ENCODE measurements around the gene SRPK3. TPM values are rescaled to one million over a fixed set of nuclear protein-coding genes. Genes with fewer than 3 reads are reported as not detected.

Gene SRPK3
- total and polyA plus RNA-seq, 2 donors (not counting 1 experiment from before 2014, with no cell fraction given), result not detected

DNA sequence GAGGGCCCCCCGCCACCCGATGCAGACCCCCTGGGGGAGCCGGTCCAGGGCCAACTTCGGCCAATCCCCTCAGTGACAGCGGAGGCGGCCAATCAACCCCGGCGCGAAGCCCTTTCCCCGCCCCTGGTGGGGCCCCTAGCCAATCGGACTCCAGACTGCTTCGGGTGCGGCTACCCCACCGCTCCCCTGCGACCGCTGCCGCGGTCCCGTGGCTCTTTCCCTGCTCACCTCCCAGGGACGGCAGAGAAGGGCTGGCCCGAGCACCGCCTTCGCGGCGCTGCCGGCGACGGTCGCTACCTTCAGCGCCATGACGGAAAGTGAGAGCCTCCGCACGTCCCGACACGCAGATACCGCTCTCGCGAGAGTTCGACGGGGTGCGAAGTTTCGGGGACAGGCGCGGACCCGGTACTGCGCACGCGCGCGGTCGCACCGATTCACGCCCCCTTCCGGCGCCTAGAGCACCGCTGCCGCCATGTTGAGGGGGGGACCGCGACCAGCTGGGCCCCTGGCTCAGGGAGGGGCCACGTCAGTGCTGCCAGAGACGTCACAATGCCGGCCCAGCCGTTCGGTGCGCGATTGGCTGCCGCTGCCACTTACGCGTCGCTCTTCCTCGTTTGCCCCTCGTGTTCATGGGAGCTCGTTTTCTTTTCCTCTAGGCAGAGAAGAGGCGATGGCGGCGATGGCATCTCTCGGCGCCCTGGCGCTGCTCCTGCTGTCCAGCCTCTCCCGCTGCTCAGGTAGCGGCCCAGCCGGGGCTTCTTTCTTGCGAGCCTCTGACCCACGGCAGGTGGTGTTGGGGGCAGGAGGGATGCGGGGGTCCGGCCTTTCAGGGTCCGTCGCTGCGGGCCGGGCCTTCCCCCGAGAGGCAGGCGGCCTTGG lies 13.4 kb downstream of the SRPK3 start, which contains the start of the genes IDH3G and SSR4:
TSS of gene IDH3G (minus strand) at position 358 of the 879 bp plus-strand sequence. CDS start at position 309, 49 bp downstream.
TSS of gene SSR4 (plus strand) at position 651 of the 879 bp plus-strand sequence. CDS start at position 671, 20 bp downstream.
- peak within 1 kb of the TSS; percentile 93 for H3K4me3 Mint-ChIP-seq
- Histone ChIP-seq H4K20me1 (ENCODE audit: control insufficient read depth, insufficient read depth, low read length, poor library complexity, severe bottlenecking) (peaks cover 8% of the 10 kb centered on the region), H3K79me2 (ENCODE audit: control insufficient read depth, insufficient read depth, low read length) (peaks cover 61% of the 10 kb centered on the region), H3K27me3 (replicated peaks in 1 of 4; ENCODE audit: control extremely low read depth in 1 of 4, control insufficient read depth in 3 of 4, insufficient read depth in 4 of 4, low read length in 3 of 4) (no peaks in the 10 kb centered on the region), H3K27ac (ENCODE audit: low read length in 2 of 2) (peak within 1 kb of the TSS; percentile 87 to 90), H3K4me3 (ENCODE audit: control extremely low read depth in 1 of 5, extremely low read depth in 1 of 5, insufficient read depth in 1 of 5, low read depth in 2 of 5, low read length in 4 of 5) (peak within 1 kb of the TSS; percentile 43 to 80 (median 80)), H3K9me3 (ENCODE audit: control extremely low read depth in 1 of 3, control insufficient read depth in 2 of 3, insufficient read depth in 1 of 3, low read length in 2 of 3) (no peaks in the 10 kb centered on the region), H2AFZ (ENCODE audit: insufficient read depth, low read depth, low read length, poor library complexity, severe bottlenecking) (peak within 1 kb of the TSS; percentile 84), H3K4me1 (ENCODE audit: control insufficient read depth in 2 of 2, insufficient read depth in 2 of 2, low read length in 2 of 2) (peaks cover 16 to 24% of the 10 kb centered on the region in 2 donors), H3K4me2 (replicated peaks; ENCODE audit: low read depth, low read length, poor library complexity, severe bottlenecking) (peak within 1 kb of the TSS; percentile 81), H3K9ac (ENCODE audit: low read length) (peak within 1 kb of the TSS; percentile 78), H3K36me3 (replicated peaks in 1 of 2; ENCODE audit: control extremely low read depth in 1 of 2, control insufficient read depth in 1 of 2, extremely low read depth in 1 of 2, insufficient read depth in 2 of 2, low read length in 1 of 2) (peaks cover 0 to 15% of the 10 kb centered on the region in 2 experiments)
- no peak for TF ChIP-seq EZH2 (IDR thresholded peaks at IDR 0.05; ENCODE audit: borderline replicate concordance, insufficient read depth, low read depth, low read length, poor library complexity, severe bottlenecking)
- TF ChIP-seq, protein P1, sequence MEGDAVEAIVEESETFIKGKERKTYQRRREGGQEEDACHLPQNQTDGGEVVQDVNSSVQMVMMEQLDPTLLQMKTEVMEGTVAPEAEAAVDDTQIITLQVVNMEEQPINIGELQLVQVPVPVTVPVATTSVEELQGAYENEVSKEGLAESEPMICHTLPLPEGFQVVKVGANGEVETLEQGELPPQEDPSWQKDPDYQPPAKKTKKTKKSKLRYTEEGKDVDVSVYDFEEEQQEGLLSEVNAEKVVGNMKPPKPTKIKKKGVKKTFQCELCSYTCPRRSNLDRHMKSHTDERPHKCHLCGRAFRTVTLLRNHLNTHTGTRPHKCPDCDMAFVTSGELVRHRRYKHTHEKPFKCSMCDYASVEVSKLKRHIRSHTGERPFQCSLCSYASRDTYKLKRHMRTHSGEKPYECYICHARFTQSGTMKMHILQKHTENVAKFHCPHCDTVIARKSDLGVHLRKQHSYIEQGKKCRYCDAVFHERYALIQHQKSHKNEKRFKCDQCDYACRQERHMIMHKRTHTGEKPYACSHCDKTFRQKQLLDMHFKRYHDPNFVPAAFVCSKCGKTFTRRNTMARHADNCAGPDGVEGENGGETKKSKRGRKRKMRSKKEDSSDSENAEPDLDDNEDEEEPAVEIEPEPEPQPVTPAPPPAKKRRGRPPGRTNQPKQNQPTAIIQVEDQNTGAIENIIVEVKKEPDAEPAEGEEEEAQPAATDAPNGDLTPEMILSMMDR (IDR thresholded peaks at IDR 0.05), result no peak
- under 1% methylated on average over 84 of the region's 92 CpGs for WGBS (ENCODE audit: insufficient coverage)
- intact Hi-C loops (cut with micrococcal nuclease), result loop anchor here (1.0 kb wide), 2 partner anchors 70 to 134 kb away; partner anchors contain the start of genes ABCD1 and BCAP31
- ATAC-seq (ENCODE audit: low read depth) (peak; percentile 92), DNase-seq (peak; percentile 96)
- no peaks in the 10 kb centered on the region for H3K9me3 Mint-ChIP-seq (ENCODE audit: insufficient read depth)
- ChIA-PET POLR2A (interaction anchor here (0.5 to 1.5 kb wide), 5 partner anchors 70 to 240 kb away, joined by 3 to 11 read pairs (median 6); partner anchors contain the start of gene BCAP31), CTCF (interaction anchor here (0.7 to 2.6 kb wide), 3 partner anchors 129 to 153 kb away, joined by 3 to 9 read pairs (median 5); no protein-coding TSS in a partner anchor)
- peaks cover 30% of the 10 kb centered on the region for H3K4me1 Mint-ChIP-seq
- H3K27ac Mint-ChIP-seq, result peak within 1 kb of the TSS; percentile 97
- no peaks in the 10 kb centered on the region for H3K27me3 Mint-ChIP-seq

All from B cell (primary cell).